GM19239 (cell line): ENCODE data around the gene HSP90AB1.

Source experiments
- DNase-seq: peaks from one replicate; pipeline ENCODE4 v3.0.0; 2011; ENCODE audit warnings: low spot score; ENCODE audit not compliant: insufficient read length
- FAIRE-seq: peaks from 2 replicates; lab custom pipeline; 2011; peaks lifted over from hg19 to GRCh38; lab: Jason Lieb, UNC

HSP90AB1 gene

DNA sequence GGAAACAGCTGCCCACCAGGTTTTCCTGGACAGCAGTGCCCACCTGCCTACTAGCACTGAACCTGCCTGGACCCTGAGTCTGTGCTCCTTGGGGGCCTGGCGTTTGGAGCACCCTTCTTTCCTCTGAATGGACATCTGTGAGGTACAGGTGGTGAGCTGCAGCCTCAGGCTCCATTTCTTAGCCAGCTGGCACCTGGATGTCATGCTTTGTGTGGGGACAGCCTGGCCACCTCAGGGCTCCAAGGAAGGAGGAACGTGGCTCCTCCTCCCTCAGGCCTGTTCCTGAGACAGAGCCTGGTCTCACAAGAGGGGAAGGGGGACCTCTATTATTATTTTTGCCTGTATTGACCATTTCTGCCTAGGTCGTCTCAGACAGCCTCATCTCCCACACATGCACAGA is 31.4 kb downstream of the HSP90AB1 start:
- DNase-seq, result no peak
- FAIRE-seq, result no peak

DNA sequence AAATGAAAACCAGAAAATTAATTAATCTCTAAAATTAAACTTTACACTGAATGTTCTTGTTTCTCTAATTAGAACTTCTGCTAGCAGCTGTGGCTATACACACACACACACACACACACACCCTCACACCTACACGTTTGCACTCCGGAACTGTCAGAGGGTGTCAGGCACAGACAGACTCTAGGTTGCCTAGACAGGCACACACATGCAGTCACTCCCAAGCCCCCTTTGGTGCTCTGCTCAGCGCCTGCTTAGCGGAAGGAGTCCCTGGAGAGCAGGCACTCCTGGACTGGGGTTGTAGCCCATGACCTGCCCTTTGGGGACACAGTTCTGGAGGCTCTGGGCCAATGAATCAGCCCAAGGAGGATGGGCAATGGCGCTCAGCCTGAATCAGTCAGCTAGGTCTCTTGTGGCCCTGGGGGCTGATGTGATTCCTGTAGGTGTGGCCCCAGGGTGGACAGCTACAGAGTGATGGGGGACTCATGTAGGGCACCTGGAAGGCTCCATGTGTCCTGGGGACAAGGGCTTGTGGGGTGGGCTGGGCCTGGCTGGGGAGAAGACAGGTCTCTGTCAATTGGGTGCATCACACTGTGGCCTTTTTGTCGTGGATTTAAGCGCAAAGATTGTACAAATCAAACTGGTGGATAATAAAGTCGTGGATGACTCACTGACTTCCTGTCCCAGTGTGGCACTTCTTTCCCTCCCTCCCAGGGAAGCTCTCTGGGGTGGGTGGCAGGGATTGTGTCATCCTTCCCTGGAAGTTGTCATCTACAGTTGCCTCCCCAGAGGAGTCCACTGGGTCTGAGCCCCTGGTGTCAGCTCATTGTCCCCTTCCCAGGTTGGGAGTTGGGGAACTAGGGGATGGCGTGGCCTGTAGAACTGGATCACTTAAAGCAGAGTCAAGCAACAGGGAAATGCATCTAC is 32.1 kb downstream of the HSP90AB1 start:
- FAIRE-seq, result no peak
- DNase-seq, result no peak

DNA sequence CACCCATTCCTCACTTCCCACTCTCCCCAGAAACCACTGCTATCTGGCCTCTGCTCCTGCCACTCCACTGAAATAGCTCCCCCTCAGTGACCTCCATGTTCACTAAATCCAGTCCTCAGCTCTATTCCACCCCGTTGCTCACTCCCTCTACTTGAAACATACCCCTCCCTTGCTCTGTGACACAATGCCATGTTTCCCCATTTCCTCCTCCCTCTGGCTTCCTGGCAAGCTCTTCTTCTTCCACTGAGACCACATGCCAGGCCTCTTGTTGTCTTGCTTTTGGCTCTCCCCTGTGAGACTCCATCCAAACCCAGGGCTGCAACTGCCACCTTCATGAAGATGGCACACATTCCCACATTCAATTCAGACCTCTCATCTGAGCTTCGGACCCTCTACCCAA is 37.2 kb downstream of the HSP90AB1 start:
- no peak for DNase-seq
- FAIRE-seq, result no peak

DNA sequence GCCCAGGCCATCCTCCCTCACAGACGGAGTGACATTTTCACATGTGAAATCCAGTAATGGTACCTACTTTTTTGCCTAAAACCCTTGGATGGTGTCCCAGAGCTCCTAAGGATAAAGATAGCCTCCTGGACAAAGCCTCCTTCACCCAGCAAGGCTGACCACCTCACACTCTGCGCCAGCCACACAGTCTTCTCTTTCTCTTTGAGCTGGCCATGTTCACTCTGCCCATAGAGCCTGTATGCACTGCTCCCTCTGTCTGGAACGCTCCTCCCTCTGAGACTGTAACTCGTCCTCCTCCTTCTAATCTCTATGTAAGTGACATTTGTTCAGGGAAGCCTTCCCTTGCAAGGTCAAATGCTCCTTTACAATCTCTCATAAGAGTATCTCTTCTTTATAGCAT is 38.0 kb downstream of the HSP90AB1 start:
- FAIRE-seq (no peak), DNase-seq (no peak)

DNA sequence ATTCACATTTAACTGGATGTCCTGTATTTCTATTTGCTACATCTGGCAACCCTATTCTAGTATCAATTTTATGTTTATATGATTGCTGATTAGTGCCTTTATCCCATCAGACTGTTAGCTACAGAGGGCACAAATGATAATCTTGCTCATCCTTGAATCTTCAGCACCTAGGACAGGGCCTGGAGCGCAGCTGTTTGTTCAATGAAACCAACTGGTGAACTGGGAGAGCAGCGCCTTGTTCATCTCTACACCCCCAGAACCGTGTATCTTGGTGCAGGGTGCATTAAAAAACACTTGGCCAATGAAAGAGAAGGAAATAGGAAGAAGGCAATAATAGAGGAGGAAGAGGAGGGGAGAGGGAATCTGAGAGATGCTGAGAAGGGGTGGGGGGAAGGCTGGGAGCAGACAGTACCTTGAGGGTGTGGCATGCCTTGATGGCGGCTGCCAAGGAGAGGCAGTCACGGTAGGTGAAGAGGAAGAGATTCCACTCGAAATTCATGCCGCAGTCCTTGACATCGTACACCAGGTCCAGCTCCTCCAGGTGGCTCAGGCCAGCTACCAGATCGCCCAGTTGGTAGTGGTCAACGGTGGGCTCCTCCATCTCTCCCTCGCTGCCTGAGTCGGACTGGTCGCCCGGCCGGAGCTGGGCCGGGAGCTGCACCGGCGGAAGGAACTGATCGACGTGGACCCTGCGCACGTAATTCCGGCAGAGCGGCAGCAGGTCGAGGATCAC is 38.8 kb downstream of the HSP90AB1 start:
- FAIRE-seq (no peak), DNase-seq (no peak)

DNA sequence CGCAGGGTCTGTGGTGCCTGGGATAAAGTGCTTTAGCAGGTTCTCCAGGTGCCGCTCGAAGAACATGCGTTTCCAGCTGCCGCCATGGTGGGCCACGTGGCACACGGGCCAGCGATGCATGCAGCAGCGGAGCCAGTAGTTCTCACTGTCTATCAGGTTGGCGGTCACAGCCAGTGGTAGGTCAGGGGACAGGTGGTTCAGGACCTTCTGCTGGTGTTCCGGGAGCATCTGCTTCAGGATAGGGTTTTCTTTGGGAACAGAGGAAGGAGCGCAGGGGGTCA is 39.3 kb downstream of the HSP90AB1 start:
- no peak for FAIRE-seq

DNA sequence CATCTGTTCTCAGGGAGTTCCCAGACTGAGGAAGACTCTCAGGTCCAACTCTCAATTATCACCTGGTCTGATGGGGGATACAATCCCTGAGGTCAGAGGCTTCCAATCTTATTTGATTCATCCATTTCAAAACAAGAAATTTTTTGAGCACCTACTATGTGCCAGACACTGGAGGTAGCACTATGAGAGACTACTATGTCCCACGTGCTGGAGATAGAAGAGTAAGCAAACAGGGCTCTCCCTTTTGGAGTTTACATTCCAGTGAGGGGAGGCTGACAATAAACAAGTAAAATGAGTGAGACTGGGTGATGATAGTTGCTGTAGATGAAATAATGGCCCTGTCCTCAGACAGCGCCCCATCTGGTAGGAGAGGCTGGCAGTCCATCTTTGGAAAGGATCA is 39.8 kb downstream of the HSP90AB1 start:
- DNase-seq, result no peak
- no peak for FAIRE-seq

More for the DNA sequence above, 39.3 kb downstream of the HSP90AB1 start:
- DNase-seq, result no peak

DNA sequence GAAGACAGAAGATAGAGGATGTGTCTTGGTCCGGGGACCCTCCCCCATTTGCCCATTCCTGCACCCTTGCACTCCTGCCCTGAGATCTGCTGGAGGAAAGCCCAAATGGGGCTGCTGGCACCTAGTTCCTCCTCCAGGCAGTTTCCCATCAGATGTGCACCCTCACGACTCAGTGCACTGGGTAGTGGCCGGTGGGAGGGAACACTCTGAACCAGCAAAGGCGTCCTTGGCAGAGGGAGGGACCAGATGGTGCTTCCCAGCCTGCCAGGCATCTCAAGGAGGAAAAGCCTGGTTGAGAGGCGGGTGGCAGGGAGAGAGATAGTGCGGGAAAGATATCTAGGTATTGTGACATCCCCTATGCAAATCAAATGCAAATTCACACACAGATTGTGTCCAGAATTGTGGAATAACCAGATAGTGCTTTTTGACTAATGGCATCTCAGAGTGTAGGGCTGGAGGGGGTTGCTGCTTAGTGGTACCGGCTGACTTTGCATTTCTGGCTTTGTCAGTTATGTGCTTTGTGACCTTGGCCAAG is 42.9 kb downstream of the HSP90AB1 start:
- no peak for FAIRE-seq
- no peak for DNase-seq

DNA sequence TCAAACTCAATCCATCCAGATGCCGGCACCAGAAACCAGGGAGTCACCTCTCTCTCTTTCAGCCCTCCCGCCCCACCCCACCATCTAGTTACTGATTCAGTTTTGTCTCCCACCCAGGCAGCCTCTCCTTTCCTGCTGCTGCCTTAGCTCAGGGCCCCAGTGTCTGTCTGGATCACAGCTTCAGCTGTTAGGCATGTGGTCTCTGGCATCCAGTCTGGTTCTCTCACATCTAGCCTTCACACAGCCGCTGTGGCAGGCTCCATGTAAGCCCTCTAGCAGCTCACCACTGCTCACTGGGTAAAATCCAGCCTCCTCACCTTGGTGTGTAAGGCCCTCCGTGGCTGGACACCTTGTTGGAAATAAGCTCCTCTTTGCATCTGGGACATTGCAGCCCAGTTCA is 44.9 kb downstream of the HSP90AB1 start:
- DNase-seq (no peak), FAIRE-seq (no peak)

DNA sequence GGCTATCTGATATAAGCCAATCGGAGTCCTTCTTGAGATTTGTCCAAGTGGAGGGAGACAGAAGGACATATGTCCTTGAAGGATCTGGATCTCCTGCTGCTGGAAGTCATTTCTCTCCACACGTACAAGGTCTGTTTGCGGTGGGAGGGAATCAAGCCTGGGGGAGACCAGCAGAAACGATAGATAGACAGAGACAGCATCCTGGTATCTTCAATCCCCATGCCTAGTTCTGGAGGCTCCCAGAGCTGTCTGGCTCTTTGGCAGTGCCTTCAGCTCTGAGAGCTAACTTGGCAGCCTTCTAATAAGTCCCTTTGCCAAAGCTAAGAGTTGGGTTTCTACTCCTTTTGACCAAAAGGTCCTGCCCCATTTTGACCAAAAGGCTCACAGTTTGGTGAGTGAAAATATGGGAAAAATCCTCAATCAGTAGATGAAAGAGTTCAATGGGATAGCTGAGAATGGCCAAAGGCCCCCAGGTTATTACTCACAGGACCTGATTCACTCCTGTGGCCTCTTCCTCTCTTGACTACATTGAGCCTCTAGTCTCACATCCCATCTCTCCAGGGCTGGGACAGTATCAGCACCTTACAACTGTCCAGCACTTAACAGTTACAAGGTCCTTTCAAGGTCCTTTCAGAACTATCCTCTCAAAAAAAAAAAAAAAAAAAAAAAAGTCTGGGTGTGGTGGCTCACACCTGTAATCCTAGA is 45.9 kb downstream of the HSP90AB1 start:
- no peak for FAIRE-seq

DNA sequence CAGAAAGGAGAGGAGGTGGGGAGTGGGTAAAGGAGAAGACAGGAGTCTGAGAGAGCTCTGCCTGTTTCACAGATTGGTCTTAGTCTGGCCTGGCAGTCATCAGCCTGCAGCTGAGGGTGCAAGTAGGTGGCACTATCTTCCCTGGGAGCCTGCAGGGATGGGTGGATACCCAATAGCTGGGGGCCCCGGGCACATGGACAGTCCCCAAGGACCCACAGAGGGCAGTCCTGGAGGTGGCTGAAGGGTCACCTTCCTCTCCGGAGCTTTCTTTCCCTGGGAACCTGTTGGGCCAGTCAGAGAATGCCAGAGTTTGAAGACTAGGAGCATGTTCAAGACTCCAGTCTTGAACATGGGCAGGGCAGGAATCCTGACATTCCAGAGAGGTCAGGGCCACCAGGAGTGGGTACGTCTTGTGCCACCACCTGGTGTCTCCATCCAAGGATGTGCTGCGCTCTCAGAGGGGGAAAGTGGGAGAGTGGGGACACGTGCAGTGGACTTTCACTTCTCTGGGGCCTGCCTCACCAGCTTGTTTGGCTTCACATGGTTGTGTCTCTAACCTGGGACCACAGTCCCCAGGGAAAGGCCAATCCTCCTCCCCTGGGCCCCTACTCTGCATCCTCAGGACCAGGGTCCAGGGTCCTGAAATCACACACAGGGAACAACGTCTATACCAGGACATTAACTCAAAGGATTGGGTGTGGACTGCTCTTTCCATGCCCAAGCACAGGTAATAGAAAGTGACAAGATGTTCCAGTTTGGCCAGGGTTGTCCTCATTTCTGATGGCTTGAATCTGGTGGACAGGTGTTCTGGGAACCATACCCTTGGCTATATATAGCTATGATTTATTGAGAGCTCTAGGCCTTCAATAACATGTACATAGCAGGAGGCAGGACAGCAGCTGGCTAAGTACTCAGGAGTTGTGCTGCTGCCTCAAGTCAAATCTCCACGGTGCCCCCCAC is 48.2 kb downstream of the HSP90AB1 start:
- FAIRE-seq (no peak), DNase-seq (no peak)

More for the DNA sequence above, 45.9 kb downstream of the HSP90AB1 start:
- DNase-seq, result no peak

DNA sequence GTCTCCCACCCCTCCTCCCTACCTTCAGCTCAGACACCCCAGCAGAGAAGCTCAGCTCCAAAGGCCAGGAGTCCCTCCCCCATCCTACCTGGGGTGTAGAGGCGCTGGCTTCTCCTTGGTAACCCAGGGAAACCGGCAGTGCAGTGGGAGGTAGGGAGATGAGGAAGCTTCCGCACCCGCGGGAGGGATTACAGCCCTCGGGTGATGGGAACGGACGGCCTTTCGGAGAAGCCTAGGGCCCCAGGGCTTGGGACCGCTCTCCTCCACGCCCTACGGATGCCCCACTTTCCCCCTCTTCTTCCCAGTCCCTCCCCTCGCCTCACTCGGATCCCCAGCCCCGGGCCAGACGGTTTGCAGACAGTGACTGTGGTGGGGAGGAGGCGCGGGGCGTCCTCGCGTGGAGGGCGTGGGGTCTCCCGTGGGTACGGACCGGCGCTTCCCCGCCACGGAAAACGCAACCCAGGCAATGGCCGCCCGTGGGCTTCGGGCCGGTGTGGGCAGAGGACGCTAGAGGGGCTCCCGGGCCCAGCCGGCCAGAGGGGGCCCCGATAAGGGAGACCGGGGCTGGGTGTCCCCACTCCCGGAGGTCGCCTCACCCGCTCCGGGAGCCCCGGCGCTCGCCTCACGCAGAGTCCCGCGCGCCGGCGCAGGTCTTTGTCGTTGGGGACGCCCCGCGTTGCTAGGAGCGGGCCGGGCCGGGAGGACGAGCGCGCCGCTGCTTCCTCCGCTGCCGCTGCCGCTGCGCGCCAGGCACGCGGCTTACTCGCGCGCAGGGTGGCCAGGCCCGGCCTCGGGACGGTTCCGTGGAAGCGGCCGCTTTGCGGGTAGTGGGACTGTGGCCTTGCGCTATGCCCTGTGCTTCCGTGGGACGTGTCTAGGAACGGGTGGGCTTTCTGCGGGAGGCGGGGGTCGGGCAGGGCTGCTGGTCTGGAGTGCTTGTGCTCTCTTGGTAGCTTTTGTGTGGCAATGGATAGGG is 50.5 kb downstream of the HSP90AB1 start:
- no peak for FAIRE-seq
- DNase-seq, result no peak

DNA sequence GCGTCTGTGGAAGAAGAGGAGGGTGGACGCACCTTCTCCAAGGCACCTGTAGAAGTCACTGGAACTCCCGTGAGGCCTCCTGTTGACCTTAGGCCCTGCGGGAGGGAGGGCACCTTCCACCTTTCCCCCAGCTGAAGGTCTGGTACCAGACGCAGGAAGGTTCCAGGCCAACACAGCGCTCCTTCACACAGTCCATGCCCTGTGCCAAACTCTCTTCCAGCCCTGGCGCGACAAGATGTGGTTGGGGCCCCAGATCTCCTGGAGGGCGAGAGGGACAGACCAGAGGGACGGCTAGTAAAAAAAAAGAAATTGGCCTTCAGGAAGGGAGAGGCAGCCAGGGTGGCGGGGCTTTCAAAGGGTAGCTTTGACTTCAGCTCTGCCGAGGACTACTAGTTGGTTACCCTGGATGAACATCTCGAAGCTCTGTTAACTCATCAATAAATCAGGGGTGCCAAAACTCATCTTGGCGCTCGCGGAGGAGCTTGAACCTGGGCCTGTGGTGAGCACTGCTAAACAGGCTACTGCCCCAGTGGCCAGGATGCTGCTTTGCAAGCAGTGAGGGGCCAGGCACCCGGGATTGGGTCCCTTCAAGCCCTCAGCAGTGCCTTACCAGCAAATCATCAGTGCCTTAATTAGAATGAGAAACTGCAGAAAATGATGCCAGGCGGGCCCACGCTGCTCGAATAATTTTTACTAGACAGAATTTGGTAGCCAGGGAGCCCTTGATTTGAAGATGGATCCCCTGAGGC is 51.3 kb downstream of the HSP90AB1 start:
- DNase-seq (no peak), FAIRE-seq (no peak)

DNA sequence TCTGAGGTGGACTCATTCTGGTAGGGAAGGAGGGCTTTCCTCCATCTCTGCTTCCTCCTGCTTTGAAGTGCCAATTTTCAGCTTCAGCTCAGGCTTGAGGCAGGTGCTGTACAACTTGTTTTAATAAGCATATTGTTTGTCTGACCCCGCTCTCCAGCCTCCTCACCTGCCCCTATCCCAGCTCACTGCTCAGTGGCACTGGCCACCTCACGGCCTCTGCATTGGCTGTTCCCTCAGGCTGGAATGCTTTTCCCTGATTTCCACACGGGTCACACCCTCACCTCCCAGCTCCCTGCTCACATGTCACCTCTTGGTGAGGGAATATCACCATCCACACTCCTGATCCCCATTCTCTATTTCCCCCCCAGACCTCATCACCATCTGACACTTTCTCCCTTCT is 52.0 kb downstream of the HSP90AB1 start:
- DNase-seq (no peak), FAIRE-seq (no peak)

DNA sequence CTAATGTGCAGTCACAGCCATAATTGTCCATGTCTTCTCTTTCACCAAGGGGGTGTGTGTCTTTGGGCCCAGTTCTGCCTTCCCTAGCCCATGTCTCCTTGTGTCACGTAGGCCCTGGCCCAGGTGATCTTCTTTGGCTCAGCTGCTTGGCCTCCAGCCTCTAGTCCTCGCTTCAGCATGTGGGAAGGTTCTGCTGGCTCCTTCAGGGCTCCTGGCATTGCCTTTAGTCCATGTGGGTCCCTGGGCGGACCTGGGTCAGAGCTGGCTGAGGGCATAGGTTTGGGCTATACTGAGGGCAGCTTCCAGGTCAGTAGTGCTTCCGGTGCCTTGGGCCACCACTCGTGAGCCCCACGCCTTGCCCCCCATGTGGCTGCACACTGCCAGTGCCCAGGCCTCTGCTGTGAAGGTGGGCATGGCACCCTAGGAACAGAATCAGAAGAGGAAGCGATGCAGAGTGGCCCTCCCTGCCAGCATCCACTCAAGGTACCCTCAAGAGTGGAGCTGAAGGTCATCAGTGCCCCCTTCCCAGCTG is 53.5 kb downstream of the HSP90AB1 start:
- DNase-seq (no peak), FAIRE-seq (no peak)

DNA sequence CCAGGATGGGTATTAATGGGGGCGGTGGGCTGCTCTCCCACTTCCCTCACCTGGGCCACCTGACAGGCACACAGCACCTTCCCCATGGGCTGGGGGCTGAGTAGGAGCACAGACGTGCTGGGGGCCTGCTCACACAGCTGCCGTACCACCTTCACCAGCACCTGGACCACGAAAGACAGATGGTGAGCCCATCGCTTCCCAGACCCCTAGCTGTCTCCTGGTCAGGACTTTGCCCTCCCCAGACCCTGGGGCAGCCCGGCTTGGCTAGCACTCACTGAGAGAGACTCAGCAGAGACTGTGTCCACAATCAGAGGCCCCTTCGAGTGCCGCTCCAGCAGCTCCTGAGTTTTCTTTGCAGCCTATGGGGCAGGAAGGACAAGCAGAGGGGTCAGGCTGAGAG is 54.2 kb downstream of the HSP90AB1 start:
- FAIRE-seq (no peak), DNase-seq (no peak)

DNA sequence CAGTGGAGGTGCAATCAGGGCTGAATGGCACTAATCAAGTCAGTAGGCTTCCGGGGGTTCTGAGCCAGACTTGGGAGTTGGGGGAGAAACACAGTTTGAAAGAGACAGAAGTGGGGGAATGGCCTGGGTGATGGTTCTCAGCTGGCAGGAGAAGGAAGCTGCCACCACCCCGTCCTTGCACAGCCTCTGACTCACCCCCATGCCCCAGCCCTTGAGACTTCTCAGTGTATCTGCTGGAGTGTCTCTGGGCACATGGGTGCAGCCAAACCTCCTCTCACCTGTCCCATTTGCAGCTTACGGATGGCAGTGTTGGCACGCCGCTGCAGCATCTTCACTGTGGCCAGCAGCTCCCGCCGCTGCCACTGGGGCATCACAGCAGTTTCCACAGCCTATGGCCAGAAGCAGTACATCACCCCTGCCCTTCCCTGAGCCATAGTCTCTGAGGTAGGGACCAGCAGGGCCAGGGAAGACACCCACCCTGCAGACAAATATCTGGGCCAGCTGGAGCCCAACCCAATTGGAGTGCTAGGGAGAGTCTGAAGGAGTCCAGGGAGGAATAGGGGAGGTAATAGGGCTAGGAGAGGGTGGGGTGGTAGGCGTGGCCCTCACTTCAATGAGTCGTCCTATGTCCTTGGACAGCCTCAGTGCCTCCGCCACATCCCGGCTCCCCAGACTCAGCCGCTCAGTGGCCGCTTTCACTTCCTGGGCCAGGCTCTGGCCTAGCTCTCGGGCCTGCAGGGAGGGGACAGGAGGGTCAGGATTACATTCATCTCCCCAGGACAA is 55.1 kb downstream of the HSP90AB1 start:
- DNase-seq, result no peak
- no peak for FAIRE-seq
